Kidney (tissue), 14 donors: ENCODE measurements around the gene CCDC138. TPM values are rescaled to one million over a fixed set of nuclear protein-coding genes. Genes with fewer than 3 reads are reported as not detected.
A peak's percentile ranks its signal among the peaks of the same experiment; 100 is the strongest.

Experiments
- DNase-seq, 5 donors: peaks; one replicate each; pipeline ENCODE4 v3.0.0-alpha.2; 2013 to 2020
- FAIRE-seq: peaks from 2 replicates; lab custom pipeline; 2012; peaks lifted over from hg19 to GRCh38; lab: Jason Lieb, UNC
- H3K27ac ChIP-seq, 2 donors: one replicate each; pipeline ENCODE4 v1.7.0; 2013; ENCODE audit warnings: low read depth in 2 of 2, low read length in 2 of 2, inconsistent platforms in 1 of 2
- H3K27me3 ChIP-seq: one replicate; pipeline ENCODE4 v1.7.1; 2013; ENCODE audit warnings: low read length, inconsistent platforms; ENCODE audit not compliant: control insufficient read depth, insufficient read depth
- H3K36me3 ChIP-seq, 3 donors: one replicate each; pipeline versions ENCODE4 v1.7.0 to v1.7.1; 2013; ENCODE audit warnings: low read length in 3 of 3, control low read depth in 1 of 3, inconsistent platforms in 1 of 3; ENCODE audit not compliant: insufficient read depth in 3 of 3, control insufficient read depth in 2 of 3
- H3K4me1 ChIP-seq, 3 donors: one replicate each; pipeline versions ENCODE4 v1.7.0 to v1.7.1; 2013; ENCODE audit warnings: low read length in 3 of 3, inconsistent platforms in 1 of 3, low read depth in 1 of 3; ENCODE audit not compliant: control insufficient read depth in 2 of 3, insufficient read depth in 2 of 3
- H3K4me3 ChIP-seq, 3 donors: one replicate each; pipeline versions ENCODE4 v1.7.0 to v1.8.1; 2013; ENCODE audit warnings: low read length in 3 of 3, control low read depth in 1 of 3, inconsistent platforms in 1 of 3
- H3K9ac ChIP-seq, 3 donors: one replicate each; pipeline versions ENCODE4 v1.7.0 to v1.7.1; 2013; ENCODE audit warnings: low read length in 3 of 3, control low read depth in 1 of 3, inconsistent platforms in 1 of 3
- H3K9me3 ChIP-seq, 3 donors: one replicate each; pipeline versions ENCODE4 v1.7.0 to v1.7.1; 2013; ENCODE audit warnings: low read length in 3 of 3, control low read depth in 1 of 3, inconsistent platforms in 1 of 3; ENCODE audit not compliant: control insufficient read depth in 2 of 3, insufficient read depth in 1 of 3
- CTCF ChIP-seq: IDR thresholded peaks from 3 replicates; pipeline ENCODE4 v1.5.1; 2012; ENCODE audit warnings: mild to moderate bottlenecking, moderate library complexity, borderline replicate concordance; ENCODE audit not compliant: insufficient read depth; ENCODE audit errors: extremely low read depth
- intact Hi-C: fragments of 100-400 bp; cut with DNase I; formaldehyde crosslinking; loops from one replicate; pipeline ENCODE4 v1.11.1; 2022
- polyA plus RNA-seq: library from polyadenylated mRNA; stranded (reverse); fragments of 350-450 nt; fragmentation: Illumina TruSeq; extraction: RNeasy Lipid Tissue Mini Kit (QIAGEN cat#74804); gene quantifications from one replicate; pipeline ENCODE4 v1.2.3, GENCODE V29; 2014; ENCODE audit warnings: low read depth, low replicate concordance; ENCODE audit not compliant: insufficient read depth
- total RNA-seq: library from RNA; stranded (reverse); fragmentation: NEBNext Ultra II Directional; extraction: Animal tissue kit (Norgen Biotek cat#: 25700); gene quantifications from one replicate; pipeline ENCODE4 v1.2.1, GENCODE V29; 2021
- donor health status: control.
- donor health status: control.
- donor health status: control.
- donor health status: control.
- donor health status: control.
- donor health status: DM: yes; HTN: yes; CAD: no.
- donor health status: Normal renal cell carcinoma (clear cell type).

Gene CCDC138
- total and polyA plus RNA-seq, 2 donors from 2014 or later, result 1.3 to 3.2 TPM

GRCh38 chr2:108776475-108776874 lies 10.1 kb upstream of the CCDC138 start:
- intact Hi-C loops, result no loop called here
- FAIRE-seq, result no peak

GRCh38 chr2:108778857-108779256 lies 7.7 kb upstream of the CCDC138 start:
- no peak for TF ChIP-seq CTCF
- DNase-seq, result no peak

More at GRCh38 chr2:108776475-108776874, 10.1 kb upstream of the CCDC138 start:
- Histone ChIP-seq H3K27me3 (no peaks in the 10 kb centered on the region), H3K9me3 (no peaks in the 10 kb centered on the region), H3K4me1 (no peaks in the 10 kb centered on the region), H3K36me3 (peaks cover 6 to 48% (median 13%) of the 10 kb centered on the region in 3 donors), H3K9ac (no peak overlapping the region), H3K4me3 (no peak overlapping the region), H3K27ac (no peak overlapping the region)
- no peak for DNase-seq
- TF ChIP-seq CTCF, result no peak

GRCh38 chr2:108786008-108786353 lies 590 bp upstream of the CCDC138 start:
- intact Hi-C loops, result no loop called here
- H3K9ac ChIP-seq, result peak overlapping the region in 2 of 3 donors; percentile 22 to 72
- peaks cover 3 to 10% (median 6%) of the 10 kb centered on the region in 3 donors for H3K36me3 ChIP-seq
- H3K27ac ChIP-seq, result no peak overlapping the region
- no peak for DNase-seq
- H3K27me3 ChIP-seq, result no peaks in the 10 kb centered on the region
- no peak for FAIRE-seq
- peak overlapping the region; percentile 66 to 88 (median 84) for H3K4me3 ChIP-seq
- H3K4me1 ChIP-seq, result no peaks in the 10 kb centered on the region
- TF ChIP-seq CTCF, result no peak
- H3K9me3 ChIP-seq, result no peaks in the 10 kb centered on the region

More at GRCh38 chr2:108778857-108779256, 7.7 kb upstream of the CCDC138 start:
- intact Hi-C loops, result no loop called here
- no peaks in the 10 kb centered on the region for H3K4me1 ChIP-seq
- no peak overlapping the region for H3K27ac ChIP-seq
- FAIRE-seq, result no peak
- H3K4me3 ChIP-seq, result no peak overlapping the region
- H3K9ac ChIP-seq, result no peak overlapping the region
- H3K36me3 ChIP-seq, result peaks cover 7 to 33% (median 14%) of the 10 kb centered on the region in 3 donors
- H3K9me3 ChIP-seq, result no peaks in the 10 kb centered on the region
- no peaks in the 10 kb centered on the region for H3K27me3 ChIP-seq

GRCh38 chr2:108787216-108787541 lies 608 bp downstream of the CCDC138 start:
- FAIRE-seq (no peak), DNase-seq (peak in 1 of 5 donors; percentile 61)
- Histone ChIP-seq H3K9ac (peak overlapping the region; percentile 13 to 76 (median 22)), H3K9me3 (no peaks in the 10 kb centered on the region), H3K36me3 (peaks cover 3 to 10% (median 6%) of the 10 kb centered on the region in 3 donors), H3K4me3 (peak overlapping the region; percentile 73 to 88 (median 84)), H3K27me3 (no peaks in the 10 kb centered on the region), H3K4me1 (no peaks in the 10 kb centered on the region), H3K27ac (no peak overlapping the region)
- no peak for TF ChIP-seq CTCF
- intact Hi-C loops, result no loop called here
